Right lobe of liver (tissue), 4 donors: ENCODE measurements around the gene APBA2.

ENCODE experiments used
- CTCF ChIP-seq, 4 donors: fragments of 200-600 bp in 3 of 4; fragments of 450-650 bp in 1 of 4; IDR thresholded peaks; one replicate each; pipeline versions ENCODE4 v1.5.1 to v1.8.0; 2016 to 2022; ENCODE audit warnings: antibody characterized with exemption in 4 of 4, mild to moderate bottlenecking in 2 of 4
- POLR2A ChIP-seq: fragments of 450-650 bp; IDR thresholded peaks from one replicate; pipeline ENCODE4 v1.6.1; 2017; ENCODE audit warnings: antibody characterized with exemption, mild to moderate bottlenecking
- donor health status: DM: no; HTN: no; CAD: no.
- donor health status: DM: no; HTN: no; CAD: no.
- donor health status: DM: no; HTN: yes; CAD: no.

GRCh38 chr15:29134239-29134638 lies 248.5 kb downstream of the APBA2 start:
- TF ChIP-seq CTCF (IDR thresholded peaks at IDR 0.05) (no peak), POLR2A (no peak)
